GM20000 (cell line): ENCODE results near the gene PRLH.

ENCODE experiments used
- DNase-seq: peaks from one replicate; pipeline ENCODE4 v3.0.0; 2012; ENCODE audit warnings: low spot score
- TF ChIP-seq, protein P1 (sequence below): IDR thresholded peaks from 2 replicates; pipeline ENCODE4 v1.5.1; 2012; ENCODE audit warnings: mild to moderate bottlenecking, control low read depth; ENCODE audit errors: extremely low read depth, missing control alignments

The PRLH gene

DNA sequence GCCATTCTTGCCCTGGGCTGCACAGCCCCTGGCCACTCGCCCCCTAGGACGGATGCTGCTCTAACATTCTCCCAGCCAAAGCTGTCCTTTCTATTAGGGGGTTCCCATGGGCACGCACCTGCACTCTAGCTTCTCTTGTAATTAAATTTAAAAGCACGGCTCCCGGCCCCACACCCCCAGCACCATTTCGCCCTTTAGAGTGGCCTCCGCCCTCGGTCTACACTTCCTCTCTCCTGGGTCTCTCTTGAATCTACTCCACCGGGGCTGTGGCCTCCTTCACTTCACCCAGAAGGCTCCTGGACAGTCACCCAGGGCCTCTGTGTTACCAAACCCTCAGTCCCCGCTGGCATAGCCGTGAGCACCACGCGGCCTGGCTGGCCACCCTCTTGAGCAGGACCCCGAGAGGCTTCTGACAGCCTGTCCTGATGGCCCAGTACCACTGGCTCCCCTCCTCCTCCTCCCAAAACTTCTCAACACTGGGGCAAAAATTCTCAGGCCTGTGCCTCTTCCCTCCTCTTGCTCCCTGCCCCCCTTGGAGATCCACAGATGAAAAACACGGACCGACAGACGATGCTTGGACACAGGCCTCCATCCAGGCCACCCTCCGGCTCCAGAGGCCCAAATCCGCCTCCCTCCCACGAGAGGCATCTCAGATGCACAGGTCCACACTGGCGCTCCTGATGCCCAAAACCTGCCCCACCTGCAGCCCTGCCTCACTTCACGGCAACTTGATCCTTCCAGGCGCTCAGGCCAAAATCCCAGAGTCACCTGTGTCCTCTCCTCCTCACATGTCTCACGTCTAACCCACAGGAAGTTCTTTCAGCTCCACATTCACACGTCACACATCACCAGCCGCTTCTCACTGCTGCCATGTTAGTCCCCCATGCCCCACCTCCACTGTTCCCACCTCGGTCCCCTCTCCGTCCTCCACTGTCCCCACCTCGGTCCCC, 31.1 kb downstream of the PRLH start:
- no peak for DNase-seq
- TF ChIP-seq, protein P1, sequence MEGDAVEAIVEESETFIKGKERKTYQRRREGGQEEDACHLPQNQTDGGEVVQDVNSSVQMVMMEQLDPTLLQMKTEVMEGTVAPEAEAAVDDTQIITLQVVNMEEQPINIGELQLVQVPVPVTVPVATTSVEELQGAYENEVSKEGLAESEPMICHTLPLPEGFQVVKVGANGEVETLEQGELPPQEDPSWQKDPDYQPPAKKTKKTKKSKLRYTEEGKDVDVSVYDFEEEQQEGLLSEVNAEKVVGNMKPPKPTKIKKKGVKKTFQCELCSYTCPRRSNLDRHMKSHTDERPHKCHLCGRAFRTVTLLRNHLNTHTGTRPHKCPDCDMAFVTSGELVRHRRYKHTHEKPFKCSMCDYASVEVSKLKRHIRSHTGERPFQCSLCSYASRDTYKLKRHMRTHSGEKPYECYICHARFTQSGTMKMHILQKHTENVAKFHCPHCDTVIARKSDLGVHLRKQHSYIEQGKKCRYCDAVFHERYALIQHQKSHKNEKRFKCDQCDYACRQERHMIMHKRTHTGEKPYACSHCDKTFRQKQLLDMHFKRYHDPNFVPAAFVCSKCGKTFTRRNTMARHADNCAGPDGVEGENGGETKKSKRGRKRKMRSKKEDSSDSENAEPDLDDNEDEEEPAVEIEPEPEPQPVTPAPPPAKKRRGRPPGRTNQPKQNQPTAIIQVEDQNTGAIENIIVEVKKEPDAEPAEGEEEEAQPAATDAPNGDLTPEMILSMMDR, result no peak

DNA sequence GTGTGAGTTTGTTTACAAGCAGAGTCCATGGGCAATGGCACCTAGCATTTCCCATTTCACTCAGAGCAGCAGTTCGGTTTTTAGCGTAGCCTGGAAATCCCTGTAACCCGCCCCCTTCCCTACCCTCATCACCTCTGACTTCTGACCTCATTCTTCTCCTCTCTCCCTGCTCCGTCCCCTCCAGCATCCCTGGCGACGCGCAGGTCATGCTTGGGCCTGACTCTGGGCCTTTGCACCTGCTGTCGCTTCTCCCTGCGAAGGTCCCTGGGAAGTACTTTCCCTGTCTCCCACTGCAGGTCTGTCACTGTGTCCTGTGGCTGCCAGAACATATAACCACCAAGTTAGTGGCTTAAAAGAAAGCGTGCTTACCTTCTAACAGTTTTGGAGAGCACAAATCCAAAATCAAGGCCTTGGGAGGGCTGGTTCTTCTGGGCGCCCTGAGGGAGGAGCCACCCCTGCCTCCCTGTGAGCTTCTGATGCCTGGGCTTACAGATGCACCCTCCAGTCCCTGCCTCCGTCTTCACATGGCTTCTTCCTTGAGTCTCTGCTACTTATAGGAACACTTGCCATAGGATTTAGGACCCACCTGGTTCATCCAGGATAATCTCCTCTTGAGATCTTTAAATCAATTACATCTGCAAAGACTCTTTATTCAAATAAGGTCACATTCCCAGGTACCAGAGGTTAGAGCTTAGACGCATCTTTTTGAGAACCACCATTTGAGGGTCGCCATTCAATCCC, 32.3 kb downstream of the PRLH start:
- no peak for DNase-seq
- TF ChIP-seq, protein P1, result no peak

DNA sequence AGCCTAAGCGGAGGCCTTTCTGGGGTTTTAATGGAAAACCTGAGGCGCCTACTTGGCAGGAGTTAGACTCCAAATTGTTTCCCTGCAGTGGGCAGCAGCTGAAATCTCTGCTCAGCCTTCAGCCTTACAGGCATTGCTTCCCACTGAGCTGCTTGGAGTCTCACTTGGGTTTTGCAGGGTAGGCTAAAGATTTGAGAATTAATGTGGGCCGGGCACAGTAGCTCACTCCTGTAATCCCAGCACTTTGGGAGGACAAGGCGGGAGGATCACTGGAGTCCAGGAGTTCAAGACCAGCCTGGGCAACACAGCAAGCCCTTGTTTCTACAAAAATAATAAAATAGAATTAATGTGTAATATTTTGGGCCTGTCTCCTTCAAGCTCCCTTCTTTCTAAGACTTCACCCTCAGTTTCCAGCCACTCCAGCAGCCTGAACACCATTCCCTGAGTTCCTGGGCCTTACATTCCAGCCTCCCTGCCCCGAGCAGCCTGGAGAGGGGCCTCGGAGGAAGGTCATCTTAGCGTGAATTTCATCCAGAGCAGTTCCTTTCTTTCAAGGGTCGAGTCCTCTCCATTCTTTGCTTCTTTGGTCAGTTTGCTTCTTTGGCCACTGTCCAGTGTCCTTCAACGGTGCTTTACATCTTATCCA, 33.2 kb downstream of the PRLH start:
- TF ChIP-seq, protein P1, result no peak
- DNase-seq, result no peak

- DNase-seq, result no peak
- TF ChIP-seq, protein P1, result no peak
Observed at GRCh38 chr2:237600205-237600846, 34.0 kb downstream of the PRLH start.

DNA sequence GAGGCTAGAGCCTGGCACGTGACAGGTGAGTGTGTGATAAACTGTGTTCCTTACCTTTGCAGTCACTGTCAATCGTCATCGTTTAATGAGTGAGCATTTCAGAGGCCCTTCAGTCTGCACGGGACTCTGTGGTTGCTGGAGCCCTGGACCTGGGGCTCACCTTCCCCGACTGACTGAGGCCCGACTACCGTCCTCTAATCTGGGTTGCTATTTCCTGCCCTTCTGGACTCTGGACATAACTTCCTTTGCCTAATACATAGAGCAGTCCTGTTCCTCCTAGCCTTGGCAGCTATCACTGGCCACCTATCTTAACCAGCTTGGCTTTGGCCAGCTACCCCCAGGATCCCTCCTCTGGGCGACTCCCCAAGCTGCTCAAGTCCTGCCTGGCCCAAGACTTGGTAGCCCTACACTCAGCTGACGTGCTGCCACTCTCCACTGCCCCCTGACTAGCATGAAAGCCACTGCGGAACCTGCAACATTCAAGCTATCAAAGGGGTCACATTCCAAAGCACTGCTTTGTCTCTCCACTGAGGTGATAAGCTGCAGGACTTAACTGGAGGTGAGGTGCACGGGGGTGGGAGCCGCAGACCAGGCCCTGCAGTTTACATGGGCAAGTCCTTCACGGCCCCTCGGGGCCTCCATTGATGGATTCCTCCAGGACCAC, 35.2 kb downstream of the PRLH start:
- TF ChIP-seq, protein P1, result no peak
- no peak for DNase-seq

DNA sequence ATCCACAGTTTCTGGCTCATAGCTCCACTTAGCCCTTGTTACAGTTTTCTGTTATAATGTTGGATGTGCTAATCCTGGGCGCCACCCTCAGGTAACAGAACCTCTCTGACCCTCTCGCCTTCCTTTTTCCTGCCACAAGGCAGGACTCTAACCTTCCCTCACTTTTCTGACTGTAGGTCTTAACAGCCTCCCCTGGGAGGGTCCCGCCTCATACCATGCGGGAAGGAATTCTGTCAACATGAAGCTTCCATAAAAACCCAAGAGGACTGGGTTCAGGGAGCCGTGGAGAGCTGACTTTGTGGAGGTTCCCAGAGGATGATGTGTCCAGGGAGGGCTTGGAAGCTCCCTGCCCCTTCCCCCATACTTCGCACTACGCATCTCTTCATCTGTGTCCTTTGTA, 36.0 kb downstream of the PRLH start:
- TF ChIP-seq, protein P1, result no peak
- no peak for DNase-seq
